Dendritic cell treated with granulocyte-macrophage colony-stimulating factor and Interleukin-4, amounts not matched to agents 40 ng/mL and 50 ng/mL, for 4 days (primary cell): Measurements from ENCODE around the gene MAGEA9B.
"Not testable (repeated sequence)": the region's sequence is repeated elsewhere in the genome, so short reads cannot be mapped to it uniquely, and the experiment has no call there.

Experiments
- H3K27ac Mint-ChIP-seq: one replicate; pipeline ENCODE4 v1.8.0; 2022; ENCODE audit warnings: mild to moderate bottlenecking, mixed read lengths
- H3K27me3 Mint-ChIP-seq: one replicate; pipeline ENCODE4 v1.8.0; 2022; ENCODE audit warnings: mild to moderate bottlenecking, mixed read lengths
- H3K36me3 Mint-ChIP-seq: one replicate; pipeline ENCODE4 v1.8.0; 2022; ENCODE audit warnings: low read depth, mixed read lengths
- H3K4me1 Mint-ChIP-seq: one replicate; pipeline ENCODE4 v1.8.0; 2022; ENCODE audit warnings: low read depth, mixed read lengths
- H3K4me3 Mint-ChIP-seq: one replicate; pipeline ENCODE4 v1.8.0; 2022; ENCODE audit warnings: mild to moderate bottlenecking, moderate library complexity, mixed read lengths
- H3K9me3 Mint-ChIP-seq: one replicate; pipeline ENCODE4 v1.8.0; 2022; ENCODE audit warnings: mixed read lengths
- intact Hi-C: fragments of 100-400 bp; cut with micrococcal nuclease; formaldehyde crosslinking; loops from one replicate; pipeline ENCODE4 v1.15.0; 2022

Gene MAGEA9B

GRCh38 chrX:149605248-149605885 is 18.1 kb upstream of the MAGEA9B start:
- H3K9me3 Mint-ChIP-seq, H3K4me3 Mint-ChIP-seq, H3K27me3 Mint-ChIP-seq, H3K4me1 Mint-ChIP-seq, intact Hi-C loops, H3K27ac Mint-ChIP-seq: not testable (repeated sequence)
- H3K36me3 Mint-ChIP-seq = peaks cover 38% of the 10 kb centered on the region

GRCh38 chrX:149598603-149599002 is 11.3 kb upstream of the MAGEA9B start:
- H3K36me3 Mint-ChIP-seq, intact Hi-C loops, H3K9me3 Mint-ChIP-seq, H3K27me3 Mint-ChIP-seq, H3K4me1 Mint-ChIP-seq, H3K27ac Mint-ChIP-seq, H3K4me3 Mint-ChIP-seq: not testable (repeated sequence)

- H3K4me1 Mint-ChIP-seq, intact Hi-C loops, H3K27ac Mint-ChIP-seq, H3K9me3 Mint-ChIP-seq, H3K27me3 Mint-ChIP-seq, H3K36me3 Mint-ChIP-seq, H3K4me3 Mint-ChIP-seq: not testable (repeated sequence)
These were observed 8.7 kb upstream of the MAGEA9B start for GRCh38 chrX:149595943-149596342.

DNA sequence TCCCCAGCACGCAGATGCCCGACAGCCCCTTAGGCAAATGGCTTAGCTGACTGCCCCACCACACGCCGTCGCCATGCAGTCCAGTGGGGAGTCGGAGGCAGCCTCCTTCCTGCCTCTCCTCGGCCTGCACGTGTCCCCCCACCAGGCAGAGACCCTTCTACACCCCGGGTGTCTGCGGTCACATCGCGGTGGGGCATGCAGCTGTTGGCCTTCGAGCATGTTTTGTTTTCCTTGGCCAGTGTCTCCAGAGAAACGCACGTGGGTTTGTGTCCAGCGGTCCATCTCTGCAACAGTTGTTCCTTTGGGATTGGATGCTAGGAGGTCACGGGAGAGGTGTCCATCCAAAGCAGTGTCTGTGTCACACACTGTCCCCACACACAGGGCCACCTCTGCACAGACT is 8.0 kb upstream of the MAGEA9B start, which contains the start of gene HSFX2:
HSFX2 (minus strand) TSS at position 101 of the 400 bp plus-strand sequence. CDS start 614 bp downstream, outside the sequence.
- H3K27me3 Mint-ChIP-seq, H3K27ac Mint-ChIP-seq, H3K4me3 Mint-ChIP-seq, H3K36me3 Mint-ChIP-seq, intact Hi-C loops, H3K9me3 Mint-ChIP-seq, H3K4me1 Mint-ChIP-seq: not testable (repeated sequence)

DNA sequence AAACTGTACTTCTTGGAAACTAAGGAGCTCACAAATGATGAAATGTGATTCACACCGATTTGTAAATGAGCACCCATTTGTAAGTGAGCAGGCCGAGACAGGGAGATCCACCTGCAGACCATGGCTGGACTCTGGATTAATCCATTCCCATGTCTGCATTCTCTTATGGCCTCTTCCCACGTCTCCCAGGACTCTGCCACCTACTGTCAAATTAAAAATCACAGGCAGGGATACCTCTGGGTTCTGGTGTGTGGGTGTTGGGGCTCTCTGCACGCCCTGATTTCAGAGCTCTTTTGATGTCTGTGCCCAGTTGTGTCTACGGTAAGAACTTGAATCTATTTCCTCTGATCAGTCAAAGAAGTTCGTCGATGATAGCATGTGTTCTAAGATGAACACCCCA is 3.7 kb upstream of the MAGEA9B start:
- H3K4me3 Mint-ChIP-seq, H3K9me3 Mint-ChIP-seq, intact Hi-C loops, H3K27me3 Mint-ChIP-seq, H3K27ac Mint-ChIP-seq, H3K4me1 Mint-ChIP-seq, H3K36me3 Mint-ChIP-seq: not testable (repeated sequence)

- H3K36me3 Mint-ChIP-seq = not testable (repeated sequence)
These were observed 1.6 kb downstream of the MAGEA9B start for GRCh38 chrX:149585631-149586030.

DNA sequence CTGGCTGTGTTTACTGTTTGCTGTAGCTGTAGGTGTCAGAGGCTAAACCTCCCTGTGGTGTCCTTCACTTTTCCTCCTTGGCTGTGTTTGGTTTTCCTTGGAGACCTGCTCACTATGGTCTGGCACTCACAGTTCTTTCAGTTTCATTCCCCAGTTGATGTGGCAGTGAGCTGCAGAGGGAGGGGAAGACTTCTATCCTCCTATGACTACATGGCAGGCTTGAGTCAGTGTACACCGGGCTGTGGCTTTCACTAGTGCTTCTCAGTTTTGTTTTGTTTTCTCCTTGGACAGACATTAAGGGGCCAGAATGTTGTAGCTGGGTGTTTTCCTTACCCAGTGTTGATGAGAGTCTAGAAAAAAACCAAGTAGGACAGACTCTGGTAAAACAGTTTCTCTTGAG is 13.8 kb downstream of the MAGEA9B start:
- H3K36me3 Mint-ChIP-seq, H3K9me3 Mint-ChIP-seq, intact Hi-C loops, H3K27ac Mint-ChIP-seq, H3K4me1 Mint-ChIP-seq, H3K4me3 Mint-ChIP-seq, H3K27me3 Mint-ChIP-seq: not testable (repeated sequence)

More at GRCh38 chrX:149585631-149586030, 1.6 kb downstream of the MAGEA9B start:
- H3K27ac Mint-ChIP-seq, intact Hi-C loops, H3K4me3 Mint-ChIP-seq, H3K9me3 Mint-ChIP-seq, H3K4me1 Mint-ChIP-seq, H3K27me3 Mint-ChIP-seq: not testable (repeated sequence)

GRCh38 chrX:149572743-149573142 is 14.5 kb downstream of the MAGEA9B start:
- H3K9me3 Mint-ChIP-seq = no peaks in the 10 kb centered on the region
- H3K27ac Mint-ChIP-seq = no peak overlapping the region
- intact Hi-C loops = no loop called here
- no peaks in the 10 kb centered on the region for H3K27me3 Mint-ChIP-seq
- no peaks in the 10 kb centered on the region for H3K36me3 Mint-ChIP-seq
- no peak overlapping the region for H3K4me3 Mint-ChIP-seq
- no peaks in the 10 kb centered on the region for H3K4me1 Mint-ChIP-seq

GRCh38 chrX:149571770-149572169 is 15.5 kb downstream of the MAGEA9B start:
- Mint-ChIP-seq H3K27me3 (no peaks in the 10 kb centered on the region), H3K4me3 (no peak overlapping the region), H3K9me3 (no peaks in the 10 kb centered on the region), H3K27ac (no peak overlapping the region), H3K36me3 (no peaks in the 10 kb centered on the region), H3K4me1 (no peaks in the 10 kb centered on the region)
- intact Hi-C loops = no loop called here

- intact Hi-C loops = no loop called here
- Mint-ChIP-seq H3K27me3 (no peaks in the 10 kb centered on the region), H3K9me3 (no peaks in the 10 kb centered on the region), H3K36me3 (no peaks in the 10 kb centered on the region), H3K4me3 (no peak overlapping the region), H3K4me1 (no peaks in the 10 kb centered on the region), H3K27ac (no peak overlapping the region)
These were observed 16.6 kb downstream of the MAGEA9B start for GRCh38 chrX:149570668-149571067.

- H3K9me3 Mint-ChIP-seq = no peaks in the 10 kb centered on the region
- no peak overlapping the region for H3K4me3 Mint-ChIP-seq
- no peaks in the 10 kb centered on the region for H3K27me3 Mint-ChIP-seq
- intact Hi-C loops = no loop called here
- no peak overlapping the region for H3K27ac Mint-ChIP-seq
- H3K36me3 Mint-ChIP-seq = no peaks in the 10 kb centered on the region
- no peaks in the 10 kb centered on the region for H3K4me1 Mint-ChIP-seq
These were observed 17.5 kb downstream of the MAGEA9B start for GRCh38 chrX:149569770-149570169.

DNA sequence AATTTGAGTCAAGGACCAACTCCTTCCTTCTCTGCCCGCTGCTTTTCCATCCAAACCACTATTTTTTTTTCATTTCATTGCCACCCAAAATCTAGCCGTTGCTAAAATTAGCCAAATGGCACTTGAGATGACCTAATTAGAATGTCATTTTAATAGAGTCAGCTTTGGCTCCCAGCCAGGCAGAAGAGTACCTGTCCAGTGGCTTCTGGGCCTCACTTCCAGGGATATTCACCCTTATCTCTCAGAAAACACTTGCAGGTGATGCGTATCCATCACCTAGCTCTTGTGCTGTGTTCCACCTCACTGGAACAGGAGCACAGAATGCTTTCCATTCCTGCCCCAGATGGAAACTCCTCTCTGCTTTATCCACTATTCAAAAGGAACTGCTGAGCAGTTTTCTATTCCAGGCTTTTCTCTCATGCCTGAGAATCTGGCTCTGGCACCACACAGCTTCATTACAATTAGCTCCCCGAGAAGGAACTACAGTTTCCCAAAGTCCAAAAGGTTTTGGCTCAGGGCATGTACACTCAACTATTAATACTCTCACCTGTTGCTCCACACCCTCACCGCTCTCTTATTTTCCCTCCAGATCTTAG is 18.5 kb downstream of the MAGEA9B start:
- H3K4me1 Mint-ChIP-seq = no peaks in the 10 kb centered on the region
- no peaks in the 10 kb centered on the region for H3K36me3 Mint-ChIP-seq
- intact Hi-C loops = no loop called here
- H3K27ac Mint-ChIP-seq = no peak overlapping the region
- no peaks in the 10 kb centered on the region for H3K27me3 Mint-ChIP-seq
- H3K9me3 Mint-ChIP-seq = no peaks in the 10 kb centered on the region
- H3K4me3 Mint-ChIP-seq = no peak overlapping the region

DNA sequence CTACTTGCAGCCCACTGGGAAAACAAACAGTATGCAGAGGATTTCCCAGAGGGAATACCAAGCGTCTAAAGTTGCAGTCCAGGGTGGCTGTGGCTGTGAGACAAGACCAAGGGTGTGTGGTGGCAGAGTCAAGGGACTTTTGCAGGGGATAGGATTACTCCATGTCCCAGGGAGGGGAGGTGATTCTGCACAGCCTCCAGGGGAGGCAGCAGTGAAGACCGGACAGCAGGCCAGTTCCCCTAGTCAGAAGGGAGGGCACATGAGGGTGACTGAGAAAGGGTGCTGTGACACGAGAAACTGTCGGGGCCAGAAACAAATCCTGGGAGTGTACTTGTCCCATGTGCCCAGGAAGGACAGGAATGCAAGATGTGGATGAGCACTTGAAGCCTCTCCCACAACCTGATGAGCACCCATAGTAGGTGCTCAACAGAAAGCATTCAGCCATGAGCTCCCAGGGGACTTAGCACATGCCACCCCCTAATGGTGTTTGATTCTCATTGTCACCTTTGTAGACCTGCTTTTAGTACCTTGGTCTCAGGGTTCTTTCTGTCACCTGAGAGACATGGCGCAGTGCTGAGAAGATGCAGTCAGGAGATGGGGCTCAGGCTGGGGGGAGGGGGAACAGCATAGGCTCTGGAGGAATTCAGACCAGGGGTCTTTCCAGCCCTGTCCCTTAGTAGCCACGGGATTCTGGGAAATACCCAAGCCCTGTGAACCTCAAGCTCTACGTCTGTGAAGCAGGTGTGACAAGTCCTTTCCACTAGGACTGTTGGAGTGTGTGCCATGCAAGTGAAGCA is 19.4 kb downstream of the MAGEA9B start:
- no peak overlapping the region for H3K27ac Mint-ChIP-seq
- H3K27me3 Mint-ChIP-seq = no peaks in the 10 kb centered on the region
- H3K36me3 Mint-ChIP-seq = no peaks in the 10 kb centered on the region
- H3K9me3 Mint-ChIP-seq = no peaks in the 10 kb centered on the region
- H3K4me3 Mint-ChIP-seq = no peak overlapping the region
- intact Hi-C loops = no loop called here
- H3K4me1 Mint-ChIP-seq = no peaks in the 10 kb centered on the region

DNA sequence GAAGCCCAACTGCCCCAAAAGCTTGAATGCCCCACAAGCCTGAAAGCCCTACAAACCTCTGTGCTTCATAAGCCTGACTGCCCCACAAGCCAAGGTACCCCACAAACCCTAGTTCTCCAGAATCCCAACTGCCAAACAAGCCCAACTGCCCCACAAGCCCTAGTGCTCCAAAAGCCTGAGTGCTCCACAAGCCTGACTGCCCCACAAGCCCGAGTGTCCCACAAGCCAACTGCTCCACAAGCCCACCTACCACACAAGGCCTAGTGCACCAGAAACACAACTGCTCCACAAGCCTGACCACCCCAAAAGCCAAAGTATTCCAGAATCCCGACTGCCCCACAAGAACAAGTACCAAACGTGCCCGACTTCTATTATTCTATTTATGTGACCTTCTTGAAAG is 23.9 kb downstream of the MAGEA9B start:
- no peaks in the 10 kb centered on the region for H3K27me3 Mint-ChIP-seq
- H3K4me3 Mint-ChIP-seq = no peak overlapping the region
- no peaks in the 10 kb centered on the region for H3K9me3 Mint-ChIP-seq
- H3K4me1 Mint-ChIP-seq = no peaks in the 10 kb centered on the region
- H3K36me3 Mint-ChIP-seq = no peaks in the 10 kb centered on the region
- no peak overlapping the region for H3K27ac Mint-ChIP-seq
- intact Hi-C loops = no loop called here
